SK-N-SH treated with all-trans-retinoic acid at 6 μM for 48 hours (cell line): Measurements from ENCODE around the gene IQSEC1.

Experiments used
- ATAC-seq: fragments of 200-7000 bp; cut with Tn5 transposase; 3 replicates; pipeline ENCODE4 v1.9.1; 2020; ENCODE audit warnings: mild to moderate bottlenecking, moderate library complexity
- ARNTL ChIP-seq: fragments of 450-650 bp; formaldehyde crosslinking; IDR thresholded peaks from 2 replicates; pipeline ENCODE4 v1.5.0; 2020; ENCODE audit warnings: low read depth, mild to moderate bottlenecking, moderate library complexity, borderline replicate concordance
- BACH2 ChIP-seq: fragments of 250-450 bp; sonication (Bioruptor Pico); IDR thresholded peaks from 2 replicates; pipeline ENCODE4 v1.9.0; 2021; ENCODE audit warnings: mild to moderate bottlenecking, borderline replicate concordance
- CREB5 ChIP-seq: fragments of 250-450 bp; sonication (Bioruptor Pico); IDR thresholded peaks from 2 replicates; pipeline ENCODE4 v1.5.1; 2020; ENCODE audit warnings: low read depth, mild to moderate bottlenecking, moderate library complexity
- CSDC2 ChIP-seq: fragments of 250-450 bp; sonication (Bioruptor Pico); IDR thresholded peaks from 2 replicates; pipeline ENCODE4 v1.5.0; 2020; ENCODE audit warnings: mild to moderate bottlenecking, moderate library complexity
- CSRNP3 ChIP-seq: fragments of 250-450 bp; sonication (Bioruptor Pico); IDR thresholded peaks from 2 replicates; pipeline ENCODE4 v1.5.1; 2021; ENCODE audit warnings: mild to moderate bottlenecking, moderate library complexity
- ESRRG ChIP-seq: fragments of 250-450 bp; sonication (Bioruptor Pico); IDR thresholded peaks from 2 replicates; pipeline ENCODE4 v1.6.1; 2021; ENCODE audit warnings: mild to moderate bottlenecking
- GLIS3 ChIP-seq: fragments of 250-450 bp; sonication (Bioruptor Pico); IDR thresholded peaks from 2 replicates; pipeline ENCODE4 v1.5.0; 2020; ENCODE audit warnings: mild to moderate bottlenecking, moderate library complexity
- ISL1 ChIP-seq: fragments of 250-450 bp; sonication (Bioruptor Pico); IDR thresholded peaks from 2 replicates; pipeline ENCODE4 v2.1.2; 2022; ENCODE audit warnings: mild to moderate bottlenecking, moderate library complexity
- OSR1 ChIP-seq: fragments of 250-450 bp; sonication (Bioruptor Pico); IDR thresholded peaks from 2 replicates; pipeline ENCODE4 v1.8.0; 2022; ENCODE audit warnings: moderate library complexity, mild to moderate bottlenecking, inconsistent platforms
- PPARA ChIP-seq: fragments of 250-450 bp; sonication (Bioruptor Pico); IDR thresholded peaks from 2 replicates; pipeline ENCODE4 v1.5.0; 2020; ENCODE audit warnings: mild to moderate bottlenecking, borderline replicate concordance
- SNAI2 ChIP-seq: fragments of 250-450 bp; sonication (Bioruptor Pico); IDR thresholded peaks from 2 replicates; pipeline ENCODE4 v1.5.0; 2020; ENCODE audit warnings: mild to moderate bottlenecking, moderate library complexity
- TSHZ2 ChIP-seq: fragments of 250-450 bp; sonication (Bioruptor Pico); IDR thresholded peaks from 2 replicates; pipeline ENCODE4 v1.5.0; 2020; ENCODE audit warnings: mild to moderate bottlenecking, moderate library complexity
- ZC3H10 ChIP-seq: fragments of 250-450 bp; sonication (Bioruptor Pico); IDR thresholded peaks from 2 replicates; pipeline ENCODE4 v1.5.1; 2021; ENCODE audit warnings: mild to moderate bottlenecking, moderate library complexity
- ZFP3 ChIP-seq: fragments of 250-450 bp; sonication (Bioruptor Pico); IDR thresholded peaks from 2 replicates; pipeline ENCODE4 v1.5.0; 2020; ENCODE audit warnings: mild to moderate bottlenecking, moderate library complexity
- ZFP30 ChIP-seq: fragments of 450-650 bp; formaldehyde crosslinking; IDR thresholded peaks from 2 replicates; pipeline ENCODE4 v1.5.0; 2022; ENCODE audit warnings: mild to moderate bottlenecking, moderate library complexity
- ZNF565 ChIP-seq: fragments of 450-650 bp; formaldehyde crosslinking; conservative IDR thresholded peaks from 2 replicates; pipeline ENCODE4 v1.5.0; 2020; ENCODE audit warnings: low read depth, mild to moderate bottlenecking, moderate library complexity
- ZNF70 ChIP-seq: fragments of 450-650 bp; formaldehyde crosslinking; IDR thresholded peaks from 2 replicates; pipeline ENCODE4 v1.5.0; 2020; ENCODE audit warnings: mild to moderate bottlenecking, moderate library complexity
- ZNF8 ChIP-seq: fragments of 450-650 bp; formaldehyde crosslinking; IDR thresholded peaks from 2 replicates; pipeline ENCODE4 v1.5.0; 2020; ENCODE audit warnings: mild to moderate bottlenecking, moderate library complexity
- TF ChIP-seq, protein P1 (sequence below): fragments of 250-450 bp; sonication (Bioruptor Pico); IDR thresholded peaks from 2 replicates; pipeline ENCODE4 v1.8.0; 2020; ENCODE audit warnings: mild to moderate bottlenecking, moderate library complexity, borderline replicate concordance
- TF ChIP-seq, protein P2 (sequence below): fragments of 250-450 bp; sonication (Bioruptor Pico); IDR thresholded peaks from 2 replicates; pipeline ENCODE4 v1.8.0; 2021; ENCODE audit warnings: low read depth, mild to moderate bottlenecking, moderate library complexity, borderline replicate concordance

Gene IQSEC1

DNA sequence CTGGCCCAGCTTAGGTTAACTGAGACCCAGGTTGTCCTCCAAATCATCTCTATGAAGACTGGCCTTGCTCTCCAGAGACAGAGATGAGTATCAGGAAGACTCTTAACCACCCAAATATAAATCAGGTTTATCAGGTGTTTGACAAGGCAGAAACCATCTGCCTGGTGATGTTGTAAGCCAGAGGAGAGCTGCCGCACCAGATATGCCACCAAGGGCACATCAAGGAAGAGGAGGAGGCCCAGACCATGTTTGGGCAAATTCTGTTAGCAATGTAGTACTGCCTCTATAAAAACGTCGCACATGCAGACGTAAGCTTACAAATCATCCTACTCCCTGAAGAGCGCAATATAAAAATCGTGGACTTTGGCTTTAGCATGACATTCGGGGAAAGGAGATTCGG is 210.8 kb downstream of the IQSEC1 start:
- TF ChIP-seq BACH2 (CRISPR knock-in tag) (no peak), GLIS3 (CRISPR knock-in tag) (no peak), CREB5 (CRISPR knock-in tag) (no peak), ARNTL (CRISPR knock-in tag) (no peak), ISL1 (no peak), ZNF70 (no peak), PPARA (CRISPR knock-in tag) (no peak), ZNF565 (no peak), ZNF8 (CRISPR knock-in tag) (no peak), SNAI2 (CRISPR knock-in tag) (no peak), CSRNP3 (no peak), ZFP3 (no peak), ZC3H10 (CRISPR knock-in tag) (no peak), ZFP30 (CRISPR knock-in tag) (no peak)
- TF ChIP-seq, protein P1, sequence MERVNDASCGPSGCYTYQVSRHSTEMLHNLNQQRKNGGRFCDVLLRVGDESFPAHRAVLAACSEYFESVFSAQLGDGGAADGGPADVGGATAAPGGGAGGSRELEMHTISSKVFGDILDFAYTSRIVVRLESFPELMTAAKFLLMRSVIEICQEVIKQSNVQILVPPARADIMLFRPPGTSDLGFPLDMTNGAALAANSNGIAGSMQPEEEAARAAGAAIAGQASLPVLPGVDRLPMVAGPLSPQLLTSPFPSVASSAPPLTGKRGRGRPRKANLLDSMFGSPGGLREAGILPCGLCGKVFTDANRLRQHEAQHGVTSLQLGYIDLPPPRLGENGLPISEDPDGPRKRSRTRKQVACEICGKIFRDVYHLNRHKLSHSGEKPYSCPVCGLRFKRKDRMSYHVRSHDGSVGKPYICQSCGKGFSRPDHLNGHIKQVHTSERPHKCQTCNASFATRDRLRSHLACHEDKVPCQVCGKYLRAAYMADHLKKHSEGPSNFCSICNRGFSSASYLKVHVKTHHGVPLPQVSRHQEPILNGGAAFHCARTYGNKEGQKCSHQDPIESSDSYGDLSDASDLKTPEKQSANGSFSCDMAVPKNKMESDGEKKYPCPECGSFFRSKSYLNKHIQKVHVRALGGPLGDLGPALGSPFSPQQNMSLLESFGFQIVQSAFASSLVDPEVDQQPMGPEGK (CRISPR knock-in tag), result no peak
- TF ChIP-seq, protein P2, sequence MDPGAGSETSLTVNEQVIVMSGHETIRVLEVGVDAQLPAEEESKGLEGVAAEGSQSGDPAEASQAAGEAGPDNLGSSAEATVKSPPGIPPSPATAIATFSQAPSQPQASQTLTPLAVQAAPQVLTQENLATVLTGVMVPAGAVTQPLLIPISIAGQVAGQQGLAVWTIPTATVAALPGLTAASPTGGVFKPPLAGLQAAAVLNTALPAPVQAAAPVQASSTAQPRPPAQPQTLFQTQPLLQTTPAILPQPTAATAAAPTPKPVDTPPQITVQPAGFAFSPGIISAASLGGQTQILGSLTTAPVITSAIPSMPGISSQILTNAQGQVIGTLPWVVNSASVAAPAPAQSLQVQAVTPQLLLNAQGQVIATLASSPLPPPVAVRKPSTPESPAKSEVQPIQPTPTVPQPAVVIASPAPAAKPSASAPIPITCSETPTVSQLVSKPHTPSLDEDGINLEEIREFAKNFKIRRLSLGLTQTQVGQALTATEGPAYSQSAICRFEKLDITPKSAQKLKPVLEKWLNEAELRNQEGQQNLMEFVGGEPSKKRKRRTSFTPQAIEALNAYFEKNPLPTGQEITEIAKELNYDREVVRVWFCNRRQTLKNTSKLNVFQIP (CRISPR knock-in tag), result no peak
- ATAC-seq, result no peak

- TF ChIP-seq TSHZ2 (CRISPR knock-in tag) (no peak), ZNF565 (no peak), ZC3H10 (CRISPR knock-in tag) (no peak)
- ATAC-seq, result no peak
These were observed 211.6 kb downstream of the IQSEC1 start for GRCh38 chr3:12861611-12862010.

DNA sequence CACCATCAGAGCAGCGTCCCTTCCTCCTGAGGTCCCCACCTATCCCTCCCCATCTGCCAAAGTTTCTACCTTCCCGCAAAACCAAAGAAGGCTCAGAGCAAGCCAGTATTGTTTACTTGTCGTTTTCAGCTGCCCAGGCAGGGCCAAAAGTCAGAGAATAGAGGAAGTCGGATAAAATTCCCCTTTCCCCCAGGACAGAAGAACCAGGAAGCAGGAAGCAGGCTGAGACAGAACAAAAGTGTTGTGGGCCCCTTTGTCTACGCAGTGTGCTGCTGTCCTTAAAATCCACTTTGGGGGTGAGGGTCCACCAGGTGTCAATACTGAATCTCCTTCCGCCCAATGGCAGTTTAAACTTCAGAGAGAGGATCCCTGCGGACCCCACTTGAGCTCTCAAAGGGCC is 213.4 kb downstream of the IQSEC1 start:
- no peak for ATAC-seq
- no peak for TF ChIP-seq ZFP3
- TF ChIP-seq PPARA (CRISPR knock-in tag), result no peak
- TF ChIP-seq CSDC2, result no peak
- TF ChIP-seq CREB5 (CRISPR knock-in tag), result no peak
- no peak for TF ChIP-seq OSR1 (CRISPR knock-in tag)
- no peak for TF ChIP-seq ZC3H10 (CRISPR knock-in tag)

DNA sequence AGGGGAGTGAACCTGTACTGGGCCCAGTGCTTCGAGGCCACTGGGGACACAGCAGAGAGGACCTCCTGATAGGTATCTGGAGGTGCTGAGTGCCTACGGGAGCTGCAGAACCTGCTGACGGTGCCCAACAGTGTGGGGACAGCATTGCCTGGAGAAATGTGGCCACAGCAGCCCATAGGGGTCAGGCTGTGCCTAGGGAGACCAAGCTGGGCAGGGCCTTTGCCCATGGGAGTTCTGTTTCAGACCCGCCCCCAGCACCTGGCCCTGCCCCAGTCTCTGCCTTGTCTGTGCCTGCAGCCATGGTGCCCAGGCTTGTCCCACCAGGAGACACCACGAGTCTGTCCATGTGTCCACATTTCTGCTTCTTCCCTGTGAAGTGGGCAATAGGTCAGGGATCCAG is 216.6 kb downstream of the IQSEC1 start:
- no peak for ATAC-seq
- no peak for TF ChIP-seq ESRRG (CRISPR knock-in tag)
- no peak for TF ChIP-seq TSHZ2 (CRISPR knock-in tag)
- TF ChIP-seq BACH2 (CRISPR knock-in tag), result no peak
- no peak for TF ChIP-seq ZC3H10 (CRISPR knock-in tag)
- TF ChIP-seq ZFP3, result no peak
- TF ChIP-seq GLIS3 (CRISPR knock-in tag), result no peak
- TF ChIP-seq ZNF70, result no peak
- TF ChIP-seq CSRNP3, result no peak
- TF ChIP-seq SNAI2 (CRISPR knock-in tag), result no peak
- no peak for TF ChIP-seq CSDC2
- TF ChIP-seq, all 23 proteins: peak for 0
